HG02759 (cell line): ENCODE results near the gene KIR3DL2.
"Not testable (repeated sequence)": the region's sequence is repeated elsewhere in the genome, so short reads cannot be mapped to it uniquely, and the experiment has no call there.

Experiments
- ATAC-seq: cut with Tn5 transposase; IDR thresholded peaks from one replicate; pipeline ENCODE4 v1.9.1; 2021; ENCODE audit warnings: mild to moderate bottlenecking, moderate library complexity; ENCODE audit not compliant: unreplicated experiment

Gene KIR3DL2

GRCh38 chr19:54863459-54863858, 13.2 kb downstream of the KIR3DL2 start:
- not testable (repeated sequence) for ATAC-seq

- no peak for ATAC-seq
Observed at GRCh38 chr19:54871696-54872095, 21.5 kb downstream of the KIR3DL2 start.

GRCh38 chr19:54873990-54874389, 23.7 kb downstream of the KIR3DL2 start, which contains the start of gene FCAR:
TSS of gene FCAR (plus strand) at chr19:54874235. CDS start at chr19:54874290, 55 bp downstream.
- ATAC-seq: no peak

GRCh38 chr19:54875506-54875905, 25.3 kb downstream of the KIR3DL2 start:
- no peak for ATAC-seq

GRCh38 chr19:54877471-54877870, 27.2 kb downstream of the KIR3DL2 start:
- ATAC-seq: no peak

- ATAC-seq: no peak
Observed at GRCh38 chr19:54881884-54882283, 31.6 kb downstream of the KIR3DL2 start.

- no peak for ATAC-seq
Observed at GRCh38 chr19:54882758-54883157, 32.5 kb downstream of the KIR3DL2 start.

- ATAC-seq: no peak
Observed at GRCh38 chr19:54883228-54883627, 33.0 kb downstream of the KIR3DL2 start.

- no peak for ATAC-seq
Observed at GRCh38 chr19:54888239-54888638, 38.0 kb downstream of the KIR3DL2 start.

GRCh38 chr19:54889566-54889965, 39.3 kb downstream of the KIR3DL2 start:
- ATAC-seq: no peak

- no peak for ATAC-seq
Observed at GRCh38 chr19:54893406-54893805, 43.2 kb downstream of the KIR3DL2 start.

GRCh38 chr19:54894106-54894505, 43.9 kb downstream of the KIR3DL2 start:
- not testable (repeated sequence) for ATAC-seq

GRCh38 chr19:54896036-54896435, 45.8 kb downstream of the KIR3DL2 start:
- ATAC-seq: no peak

GRCh38 chr19:54898685-54899084, 48.4 kb downstream of the KIR3DL2 start:
- ATAC-seq: not testable (repeated sequence)

GRCh38 chr19:54899646-54900045, 49.4 kb downstream of the KIR3DL2 start:
- not testable (repeated sequence) for ATAC-seq

GRCh38 chr19:54901153-54901552, 50.9 kb downstream of the KIR3DL2 start:
- ATAC-seq: not testable (repeated sequence)

- ATAC-seq: no peak
Observed at GRCh38 chr19:54902061-54902460, 51.8 kb downstream of the KIR3DL2 start.

- ATAC-seq: no peak
Observed at GRCh38 chr19:54903303-54903702, 53.1 kb downstream of the KIR3DL2 start.

- ATAC-seq: not testable (repeated sequence)
Observed at GRCh38 chr19:54904261-54904660, 54.0 kb downstream of the KIR3DL2 start.

GRCh38 chr19:54905421-54905802, 55.2 kb downstream of the KIR3DL2 start:
- ATAC-seq: no peak

- no peak for ATAC-seq
Observed at GRCh38 chr19:54905803-54906511, 55.7 kb downstream of the KIR3DL2 start, which contains the start of gene NCR1. TSS of gene NCR1 (plus strand) at chr19:54906148. CDS start at chr19:54906188, 40 bp downstream.

- ATAC-seq: no peak
Observed at GRCh38 chr19:54906819-54907218, 56.6 kb downstream of the KIR3DL2 start.

GRCh38 chr19:54907899-54908298, 57.7 kb downstream of the KIR3DL2 start:
- not testable (repeated sequence) for ATAC-seq
